Osteocyte (in vitro differentiated cells): ENCODE results near the gene PCSK7. TPM values are rescaled to one million over a fixed set of nuclear protein-coding genes. Genes with fewer than 3 reads are reported as not detected.
"Not testable (repeated sequence)": the region's sequence is repeated elsewhere in the genome, so short reads cannot be mapped to it uniquely, and the experiment has no call there.

Experiments
- DNase-seq: peaks from one replicate; pipeline ENCODE4 v3.0.0; 2021; ENCODE audit warnings: mixed read lengths; ENCODE audit not compliant: unreplicated experiment; ENCODE audit errors: extremely low spot score
- H3K27ac Mint-ChIP-seq: one replicate; pipeline ENCODE4 v1.8.0; 2021; ENCODE audit warnings: mild to moderate bottlenecking, mixed read lengths; ENCODE audit not compliant: unreplicated experiment
- H3K27me3 Mint-ChIP-seq: one replicate; pipeline ENCODE4 v1.8.0; 2021; ENCODE audit warnings: mixed read lengths; ENCODE audit not compliant: unreplicated experiment
- H3K36me3 Mint-ChIP-seq: one replicate; pipeline ENCODE4 v1.8.0; 2021; ENCODE audit warnings: mixed read lengths; ENCODE audit not compliant: unreplicated experiment
- H3K4me1 Mint-ChIP-seq: one replicate; pipeline ENCODE4 v1.8.0; 2021; ENCODE audit warnings: mixed read lengths; ENCODE audit not compliant: unreplicated experiment
- H3K4me3 Mint-ChIP-seq: one replicate; pipeline ENCODE4 v1.8.0; 2021; ENCODE audit warnings: mild to moderate bottlenecking, moderate library complexity, mixed read lengths; ENCODE audit not compliant: unreplicated experiment
- H3K9me3 Mint-ChIP-seq: one replicate; pipeline ENCODE4 v1.8.0; 2021; ENCODE audit warnings: mixed read lengths; ENCODE audit not compliant: unreplicated experiment
- total RNA-seq: library from RNA; stranded (reverse); gene quantifications from 2 replicates; pipeline ENCODE4 v1.2.1, GENCODE V29; 2021
- TF ChIP-seq, protein P1 (sequence below): fragments of 200-600 bp; sonication (generic); IDR thresholded peaks from 2 replicates; pipeline ENCODE4 v1.5.0; 2021; ENCODE audit warnings: antibody characterized with exemption, mild to moderate bottlenecking, moderate library complexity

The PCSK7 gene
- total RNA-seq, 1 donor from 2014 or later = 65.0 TPM

DNA sequence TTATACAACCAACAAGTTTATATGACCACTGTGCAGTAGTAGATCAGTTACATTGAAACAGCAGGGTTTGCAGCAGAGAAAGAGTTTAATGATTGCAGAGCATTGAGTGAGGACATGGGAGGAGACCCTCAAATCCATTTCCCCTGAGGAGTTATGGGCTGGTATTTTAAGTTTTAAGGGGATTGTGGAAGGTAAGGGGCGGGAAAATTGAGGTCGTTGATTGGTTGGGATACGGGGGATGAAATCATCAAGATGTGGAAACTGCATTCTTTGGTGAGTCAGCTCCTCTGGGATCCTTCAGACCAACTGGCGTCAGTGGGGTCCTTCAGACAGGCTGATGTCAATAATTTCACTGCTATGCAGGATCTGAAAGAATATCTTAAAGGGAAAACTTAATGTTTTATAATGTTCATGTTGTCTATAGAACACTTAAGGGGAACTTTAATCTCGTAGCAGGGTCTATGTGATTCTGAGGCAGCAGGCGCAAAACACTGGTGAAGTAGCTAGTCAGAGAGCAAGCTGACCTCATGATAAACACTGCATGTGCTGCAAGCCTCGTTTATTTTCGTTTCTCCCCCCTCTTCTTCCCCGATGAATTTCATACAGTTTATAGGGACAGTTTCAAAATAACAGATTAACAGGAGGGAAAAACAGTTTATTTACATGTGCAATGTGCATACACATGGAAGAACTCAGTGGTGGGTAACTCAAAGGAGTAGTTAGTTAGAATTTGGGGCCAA is 41.8 kb upstream of the PCSK7 start:
- peak; percentile 11 for DNase-seq
- TF ChIP-seq, protein P1, sequence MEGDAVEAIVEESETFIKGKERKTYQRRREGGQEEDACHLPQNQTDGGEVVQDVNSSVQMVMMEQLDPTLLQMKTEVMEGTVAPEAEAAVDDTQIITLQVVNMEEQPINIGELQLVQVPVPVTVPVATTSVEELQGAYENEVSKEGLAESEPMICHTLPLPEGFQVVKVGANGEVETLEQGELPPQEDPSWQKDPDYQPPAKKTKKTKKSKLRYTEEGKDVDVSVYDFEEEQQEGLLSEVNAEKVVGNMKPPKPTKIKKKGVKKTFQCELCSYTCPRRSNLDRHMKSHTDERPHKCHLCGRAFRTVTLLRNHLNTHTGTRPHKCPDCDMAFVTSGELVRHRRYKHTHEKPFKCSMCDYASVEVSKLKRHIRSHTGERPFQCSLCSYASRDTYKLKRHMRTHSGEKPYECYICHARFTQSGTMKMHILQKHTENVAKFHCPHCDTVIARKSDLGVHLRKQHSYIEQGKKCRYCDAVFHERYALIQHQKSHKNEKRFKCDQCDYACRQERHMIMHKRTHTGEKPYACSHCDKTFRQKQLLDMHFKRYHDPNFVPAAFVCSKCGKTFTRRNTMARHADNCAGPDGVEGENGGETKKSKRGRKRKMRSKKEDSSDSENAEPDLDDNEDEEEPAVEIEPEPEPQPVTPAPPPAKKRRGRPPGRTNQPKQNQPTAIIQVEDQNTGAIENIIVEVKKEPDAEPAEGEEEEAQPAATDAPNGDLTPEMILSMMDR = no peak
- Mint-ChIP-seq H3K27me3 (no peaks in the 10 kb centered on the region), H3K4me1 (peaks cover 9% of the 10 kb centered on the region), H3K36me3 (peaks cover 26% of the 10 kb centered on the region), H3K9me3 (peaks cover 10% of the 10 kb centered on the region), H3K4me3 (no peak overlapping the region), H3K27ac (peak overlapping the region; percentile 42)

DNA sequence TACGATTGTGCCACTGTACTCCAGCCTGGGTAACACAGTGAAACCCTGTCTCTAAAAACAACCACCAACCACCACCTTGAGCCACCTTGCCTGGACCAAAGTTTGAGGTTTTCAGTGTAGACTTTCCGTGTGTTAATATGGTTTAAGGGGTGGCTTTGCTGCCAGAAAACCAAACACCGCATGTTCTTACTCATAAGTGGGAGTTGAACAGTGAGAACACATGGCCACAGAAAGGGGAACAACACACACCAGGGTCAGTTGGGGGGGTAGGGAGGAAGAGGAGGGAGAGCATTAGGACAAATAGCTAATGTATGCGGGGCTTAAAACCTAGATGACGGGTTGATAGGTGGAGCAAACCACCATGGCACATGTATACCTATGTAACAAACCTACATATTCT is 40.3 kb upstream of the PCSK7 start:
- H3K27ac Mint-ChIP-seq, H3K4me3 Mint-ChIP-seq, H3K4me1 Mint-ChIP-seq, H3K27me3 Mint-ChIP-seq, H3K9me3 Mint-ChIP-seq, DNase-seq: not testable (repeated sequence)
- H3K36me3 Mint-ChIP-seq = peaks cover 33% of the 10 kb centered on the region

DNA sequence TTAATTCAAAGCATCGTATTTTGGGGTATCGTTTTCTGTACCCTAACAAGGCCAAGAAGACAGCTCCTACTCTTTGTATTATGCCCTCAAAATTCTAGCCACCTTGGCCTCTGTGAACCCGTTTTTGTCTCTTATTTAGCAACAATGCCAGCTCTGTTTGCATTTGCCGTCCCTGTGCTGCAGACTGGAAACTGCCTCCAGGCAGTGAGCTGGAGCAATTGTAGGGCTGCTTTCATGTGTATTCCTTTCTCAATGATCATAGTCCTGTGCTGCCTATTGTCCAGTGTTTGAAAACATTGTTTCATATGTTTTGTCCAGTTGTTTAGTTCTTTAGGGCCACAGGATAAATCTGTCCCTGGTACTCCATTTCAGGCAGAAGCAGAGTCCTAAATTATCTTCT is 39.3 kb upstream of the PCSK7 start:
- no peaks in the 10 kb centered on the region for H3K27me3 Mint-ChIP-seq
- no peak overlapping the region for H3K4me3 Mint-ChIP-seq
- DNase-seq = peak; percentile 8
- H3K4me1 Mint-ChIP-seq = peaks cover 9% of the 10 kb centered on the region
- no peak overlapping the region for H3K27ac Mint-ChIP-seq
- TF ChIP-seq, protein P1 = no peak
- H3K36me3 Mint-ChIP-seq = peaks cover 34% of the 10 kb centered on the region
- H3K9me3 Mint-ChIP-seq = peaks cover 10% of the 10 kb centered on the region

DNA sequence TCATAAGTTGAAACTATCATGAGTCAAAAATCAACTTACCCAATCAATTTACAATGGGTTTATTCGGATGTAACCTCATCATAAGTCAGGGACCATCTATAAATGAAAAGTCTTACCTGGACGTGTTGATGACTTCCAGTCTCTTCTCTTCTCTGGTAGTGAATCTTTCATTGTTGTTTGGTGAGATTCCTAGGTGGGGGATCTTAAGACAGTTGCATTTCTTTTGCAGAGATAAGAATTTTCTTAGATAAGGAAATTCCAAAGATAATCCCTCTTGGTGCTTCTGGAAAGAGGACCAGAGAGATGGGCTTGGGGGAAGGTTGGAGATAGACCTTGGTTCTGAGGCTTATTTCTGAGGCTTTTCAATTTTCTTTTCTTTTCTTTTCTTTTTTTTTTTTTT is 38.0 kb upstream of the PCSK7 start:
- Mint-ChIP-seq H3K4me3 (no peak overlapping the region), H3K4me1 (peaks cover 9% of the 10 kb centered on the region), H3K27me3 (no peaks in the 10 kb centered on the region), H3K27ac (no peak overlapping the region), H3K9me3 (peaks cover 10% of the 10 kb centered on the region), H3K36me3 (peaks cover 25% of the 10 kb centered on the region)
- no peak for DNase-seq
- TF ChIP-seq, protein P1 = no peak

DNA sequence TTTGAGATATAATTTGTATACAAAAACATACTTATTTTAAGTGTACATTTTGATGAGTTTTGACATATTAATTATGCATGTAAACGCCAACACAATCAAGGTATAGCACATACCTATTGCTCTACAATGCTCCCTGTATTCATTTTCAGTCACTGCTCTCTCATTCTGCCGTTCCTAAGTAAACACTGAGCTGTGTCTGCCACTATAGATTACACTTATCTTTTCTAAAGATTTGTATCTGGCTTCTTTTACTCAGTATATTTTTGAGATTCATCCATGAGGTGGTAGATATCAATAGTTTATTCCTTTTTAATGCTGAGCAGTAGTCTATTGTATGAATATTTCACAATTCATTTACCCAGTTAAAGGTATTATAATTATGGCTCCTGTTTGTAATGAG is 33.9 kb upstream of the PCSK7 start:
- TF ChIP-seq, protein P1 = no peak
- no peaks in the 10 kb centered on the region for H3K27me3 Mint-ChIP-seq
- H3K9me3 Mint-ChIP-seq = no peaks in the 10 kb centered on the region
- no peaks in the 10 kb centered on the region for H3K4me1 Mint-ChIP-seq
- peaks cover 27% of the 10 kb centered on the region for H3K36me3 Mint-ChIP-seq
- no peak overlapping the region for H3K4me3 Mint-ChIP-seq
- no peak for DNase-seq
- no peak overlapping the region for H3K27ac Mint-ChIP-seq

DNA sequence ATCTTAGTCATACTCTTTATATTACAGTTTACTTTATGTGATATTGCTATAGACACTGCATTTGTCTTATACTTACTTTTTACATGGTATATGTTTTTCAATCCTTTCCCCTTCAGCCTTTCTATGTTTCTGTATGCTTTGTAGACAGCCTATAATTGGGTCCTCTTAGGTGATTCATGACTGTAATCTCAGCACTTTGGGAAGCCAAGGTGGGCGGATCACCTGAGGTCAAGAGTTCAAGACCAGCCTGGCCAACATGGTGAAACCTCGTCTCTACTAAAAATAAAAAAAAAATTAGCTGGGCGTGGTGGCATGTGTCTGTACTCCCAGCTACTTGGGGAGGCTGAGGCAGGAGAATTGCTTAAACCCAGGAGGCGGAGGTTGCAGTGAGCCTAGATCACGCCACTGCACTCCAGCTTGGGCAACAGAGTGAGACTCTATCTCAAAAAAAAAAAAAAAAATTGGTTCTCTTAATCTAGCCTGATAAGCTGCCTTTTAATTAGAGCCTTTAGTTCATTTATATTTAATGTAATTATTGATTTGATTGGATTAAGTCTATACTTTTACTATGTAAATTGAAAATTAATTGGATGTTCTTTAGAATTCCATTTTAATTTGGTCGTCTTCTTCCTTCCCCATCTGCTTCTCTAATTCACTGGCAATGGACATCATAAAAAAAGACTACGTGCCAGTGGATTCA is 32.9 kb upstream of the PCSK7 start:
- peak; percentile 15 for DNase-seq
- H3K9me3 Mint-ChIP-seq, H3K4me1 Mint-ChIP-seq, H3K27ac Mint-ChIP-seq, H3K27me3 Mint-ChIP-seq, H3K4me3 Mint-ChIP-seq: not testable (repeated sequence)
- H3K36me3 Mint-ChIP-seq = peaks cover 31% of the 10 kb centered on the region
